GM19463 (cell line): ENCODE data around the gene CRTAC1.
"Not testable (repeated sequence)": the region's sequence is repeated elsewhere in the genome, so short reads cannot be mapped to it uniquely, and the experiment has no call there.

Experiments
- ATAC-seq: cut with Tn5 transposase; IDR thresholded peaks from one replicate; pipeline ENCODE4 v1.9.1; 2021; ENCODE audit warnings: mild to moderate bottlenecking, moderate library complexity; ENCODE audit not compliant: unreplicated experiment

The CRTAC1 gene

GRCh38 chr10:97849687-97850402 lies 180.6 kb downstream of the CRTAC1 start, which contains the start of gene GOLGA7B:
TSS of gene GOLGA7B (plus strand) at chr10:97849843. CDS start at chr10:97850304, 461 bp downstream.
- ATAC-seq = peak; percentile 74

GRCh38 chr10:97849103-97849686 lies 181.2 kb downstream of the CRTAC1 start:
- ATAC-seq = peak; percentile 29

GRCh38 chr10:97844678-97845077 lies 185.7 kb downstream of the CRTAC1 start:
- no peak for ATAC-seq

GRCh38 chr10:97843972-97844371 lies 186.4 kb downstream of the CRTAC1 start:
- not testable (repeated sequence) for ATAC-seq

- no peak for ATAC-seq
These were observed 187.1 kb downstream of the CRTAC1 start for GRCh38 chr10:97843281-97843671.

GRCh38 chr10:97842656-97843280 lies 187.7 kb downstream of the CRTAC1 start:
- ATAC-seq = no peak

- not testable (repeated sequence) for ATAC-seq
These were observed 188.3 kb downstream of the CRTAC1 start for GRCh38 chr10:97842114-97842513.

GRCh38 chr10:97841166-97841565 lies 189.3 kb downstream of the CRTAC1 start:
- ATAC-seq = not testable (repeated sequence)

- no peak for ATAC-seq
These were observed 192.3 kb downstream of the CRTAC1 start for GRCh38 chr10:97838091-97838490.

- ATAC-seq = no peak
These were observed 194.0 kb downstream of the CRTAC1 start for GRCh38 chr10:97836446-97836845.

- ATAC-seq = no peak
These were observed 199.2 kb downstream of the CRTAC1 start for GRCh38 chr10:97831259-97831658.

- no peak for ATAC-seq
These were observed 200.4 kb downstream of the CRTAC1 start for GRCh38 chr10:97830064-97830463.

GRCh38 chr10:97828721-97829120 lies 201.7 kb downstream of the CRTAC1 start:
- no peak for ATAC-seq

- no peak for ATAC-seq
These were observed 202.6 kb downstream of the CRTAC1 start for GRCh38 chr10:97827702-97828291.

- ATAC-seq = no peak
These were observed 203.5 kb downstream of the CRTAC1 start for GRCh38 chr10:97826892-97827291.

GRCh38 chr10:97825020-97825760 lies 205.2 kb downstream of the CRTAC1 start:
- no peak for ATAC-seq

- ATAC-seq = no peak
These were observed 206.7 kb downstream of the CRTAC1 start for GRCh38 chr10:97823734-97824133.

- ATAC-seq = no peak
These were observed 208.1 kb downstream of the CRTAC1 start for GRCh38 chr10:97822261-97822687.

- no peak for ATAC-seq
These were observed 208.9 kb downstream of the CRTAC1 start for GRCh38 chr10:97821308-97822038.

- ATAC-seq = no peak
These were observed 210.2 kb downstream of the CRTAC1 start for GRCh38 chr10:97820096-97820704.
